GM12878 (cell line): Measurements from ENCODE around the gene KRTAP5-7.

Experiments
- HDAC2 ChIP-seq: fragments of 200-600 bp; sonication (generic); IDR thresholded peaks from 2 replicates; pipeline ENCODE4 v1.6.1; 2017
- PAX5 ChIP-seq: IDR thresholded peaks from 2 replicates; pipeline ENCODE4 v1.6.1; 2011; ENCODE audit warnings: low read depth, low read length, borderline replicate concordance
- POLR2AphosphoS5 ChIP-seq: IDR thresholded peaks from 2 replicates; pipeline ENCODE4 v1.6.1; 2011; ENCODE audit warnings: mild to moderate bottlenecking, low read length, inconsistent platforms
- YY1 ChIP-seq: IDR thresholded peaks from 2 replicates; pipeline ENCODE4 v1.6.1; 2011; ENCODE audit warnings: low read depth, mild to moderate bottlenecking, low read length
- TF ChIP-seq, protein P1 (sequence below), 3 experiments: IDR thresholded peaks in 2 of 3; conservative IDR thresholded peaks in 1 of 3; 2 replicates each; pipeline ENCODE4 v1.5.1; 2011; ENCODE audit warnings: low read depth in 3 of 3, low read length in 3 of 3, mild to moderate bottlenecking in 3 of 3, control low read depth in 2 of 3, moderate library complexity in 2 of 3, inconsistent platforms in 1 of 3, mixed read lengths in 1 of 3; ENCODE audit not compliant: control insufficient read depth in 2 of 3, insufficient read depth in 1 of 3; ENCODE audit errors: extremely low read depth in 1 of 3

DNA sequence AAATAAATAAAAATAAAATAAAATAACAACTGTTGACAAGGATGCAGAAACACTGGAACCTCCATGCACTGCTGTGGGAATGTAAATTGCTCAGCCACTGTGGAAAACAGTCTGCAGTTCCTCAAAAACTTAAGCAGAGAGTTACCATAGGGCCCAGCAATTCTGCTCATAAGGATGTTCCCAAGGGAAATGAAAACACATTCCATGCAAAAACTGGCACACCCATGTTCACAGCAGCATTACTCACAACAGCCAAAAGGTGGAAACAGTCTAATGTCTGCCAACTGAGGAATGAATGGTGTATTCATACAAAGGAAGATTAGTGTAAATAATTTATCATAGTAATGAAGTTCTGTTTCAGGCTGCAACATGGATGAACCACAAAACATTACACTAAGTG, 35.1 kb downstream of the KRTAP5-7 start:
- TF ChIP-seq, protein P1, sequence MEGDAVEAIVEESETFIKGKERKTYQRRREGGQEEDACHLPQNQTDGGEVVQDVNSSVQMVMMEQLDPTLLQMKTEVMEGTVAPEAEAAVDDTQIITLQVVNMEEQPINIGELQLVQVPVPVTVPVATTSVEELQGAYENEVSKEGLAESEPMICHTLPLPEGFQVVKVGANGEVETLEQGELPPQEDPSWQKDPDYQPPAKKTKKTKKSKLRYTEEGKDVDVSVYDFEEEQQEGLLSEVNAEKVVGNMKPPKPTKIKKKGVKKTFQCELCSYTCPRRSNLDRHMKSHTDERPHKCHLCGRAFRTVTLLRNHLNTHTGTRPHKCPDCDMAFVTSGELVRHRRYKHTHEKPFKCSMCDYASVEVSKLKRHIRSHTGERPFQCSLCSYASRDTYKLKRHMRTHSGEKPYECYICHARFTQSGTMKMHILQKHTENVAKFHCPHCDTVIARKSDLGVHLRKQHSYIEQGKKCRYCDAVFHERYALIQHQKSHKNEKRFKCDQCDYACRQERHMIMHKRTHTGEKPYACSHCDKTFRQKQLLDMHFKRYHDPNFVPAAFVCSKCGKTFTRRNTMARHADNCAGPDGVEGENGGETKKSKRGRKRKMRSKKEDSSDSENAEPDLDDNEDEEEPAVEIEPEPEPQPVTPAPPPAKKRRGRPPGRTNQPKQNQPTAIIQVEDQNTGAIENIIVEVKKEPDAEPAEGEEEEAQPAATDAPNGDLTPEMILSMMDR (IDR thresholded peaks at IDR 0.05 in 2 of 3, conservative IDR thresholded peaks at IDR 0.05 in 1 of 3; ENCODE audit: control insufficient read depth in 2 of 3, extremely low read depth in 1 of 3, insufficient read depth in 1 of 3, low read depth in 3 of 3, low read length in 3 of 3): no peak
- no peak for TF ChIP-seq HDAC2
- no peak for TF ChIP-seq PAX5
- no peak for TF ChIP-seq POLR2AphosphoS5
- TF ChIP-seq YY1: no peak
